GM13977 (cell line): Measurements from ENCODE around the gene MBTD1.
"Not testable (repeated sequence)": the region's sequence is repeated elsewhere in the genome, so short reads cannot be mapped to it uniquely, and the experiment has no call there.

Source experiments
- DNase-seq: peaks from one replicate; pipeline ENCODE4 v3.0.0; 2012; ENCODE audit warnings: low spot score
- in situ Hi-C: fragments of 300-500 bp; cut with MboI; formaldehyde crosslinking; loops from one replicate; pipeline ENCODE4 v1.12.0; 2022; ENCODE audit warnings: low sequenced_read_pairs, low pct_unique_long_range_greater_than_20kb, mixed read lengths, inconsistent platforms; ENCODE audit not compliant: unreplicated experiment
- TF ChIP-seq, protein P1 (sequence below): IDR thresholded peaks from 2 replicates; pipeline ENCODE4 v1.5.1; 2012; ENCODE audit warnings: mild to moderate bottlenecking, control low read depth; ENCODE audit not compliant: insufficient read depth; ENCODE audit errors: extremely low read depth, missing control alignments

MBTD1 gene

GRCh38 chr17:51259564-51260236 is at the start of gene MBTD1:
Gene MBTD1 (minus strand): TSS chr17:51260049. CDS start chr17:51225161, 34,888 bp downstream.
- TF ChIP-seq, protein P1, sequence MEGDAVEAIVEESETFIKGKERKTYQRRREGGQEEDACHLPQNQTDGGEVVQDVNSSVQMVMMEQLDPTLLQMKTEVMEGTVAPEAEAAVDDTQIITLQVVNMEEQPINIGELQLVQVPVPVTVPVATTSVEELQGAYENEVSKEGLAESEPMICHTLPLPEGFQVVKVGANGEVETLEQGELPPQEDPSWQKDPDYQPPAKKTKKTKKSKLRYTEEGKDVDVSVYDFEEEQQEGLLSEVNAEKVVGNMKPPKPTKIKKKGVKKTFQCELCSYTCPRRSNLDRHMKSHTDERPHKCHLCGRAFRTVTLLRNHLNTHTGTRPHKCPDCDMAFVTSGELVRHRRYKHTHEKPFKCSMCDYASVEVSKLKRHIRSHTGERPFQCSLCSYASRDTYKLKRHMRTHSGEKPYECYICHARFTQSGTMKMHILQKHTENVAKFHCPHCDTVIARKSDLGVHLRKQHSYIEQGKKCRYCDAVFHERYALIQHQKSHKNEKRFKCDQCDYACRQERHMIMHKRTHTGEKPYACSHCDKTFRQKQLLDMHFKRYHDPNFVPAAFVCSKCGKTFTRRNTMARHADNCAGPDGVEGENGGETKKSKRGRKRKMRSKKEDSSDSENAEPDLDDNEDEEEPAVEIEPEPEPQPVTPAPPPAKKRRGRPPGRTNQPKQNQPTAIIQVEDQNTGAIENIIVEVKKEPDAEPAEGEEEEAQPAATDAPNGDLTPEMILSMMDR, result no peak
- in situ Hi-C loops, result no loop called here
- peak; percentile 98 for DNase-seq

DNA sequence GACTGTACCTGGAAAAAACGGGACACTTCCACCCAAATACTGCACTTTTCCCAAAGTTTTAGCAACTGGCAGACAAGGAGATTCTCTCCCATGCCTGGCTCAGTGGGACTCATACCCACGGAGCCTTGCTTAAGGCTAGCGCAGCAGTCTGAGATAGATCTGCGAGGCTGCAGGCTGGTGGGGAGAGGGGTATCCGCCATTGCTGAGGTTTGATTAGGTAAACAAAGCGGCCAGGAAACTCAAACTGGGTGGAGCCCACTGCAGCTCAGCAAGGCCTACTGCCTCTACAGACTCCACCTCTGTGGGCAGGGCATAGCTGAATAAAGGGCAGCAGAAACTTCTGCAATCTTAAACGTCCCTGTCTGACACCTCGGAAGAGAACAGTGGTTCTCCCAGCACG is 45.3 kb upstream of the MBTD1 start:
- in situ Hi-C loops, result no loop called here
- DNase-seq, result no peak
- TF ChIP-seq, protein P1, result no peak

DNA sequence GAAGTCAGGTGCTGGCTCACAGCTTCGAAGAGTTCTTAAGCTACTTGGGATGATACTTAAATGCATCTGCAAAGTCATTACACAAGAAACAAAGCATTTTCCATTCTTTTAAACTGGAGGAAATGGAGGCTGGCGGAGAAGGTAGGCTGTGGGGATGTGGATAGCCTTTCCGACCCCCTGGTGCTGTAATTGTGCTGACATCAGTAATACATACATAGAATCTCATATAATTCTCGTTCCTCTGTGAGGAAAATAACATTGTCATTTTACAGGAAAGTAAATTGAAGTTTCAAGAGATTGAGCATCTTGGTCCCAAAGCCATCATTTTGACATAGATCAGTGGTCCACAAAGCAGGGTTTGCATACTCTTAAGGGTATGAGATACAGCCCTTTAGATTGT is 40.0 kb upstream of the MBTD1 start:
- in situ Hi-C loops, result no loop called here
- TF ChIP-seq, protein P1, result no peak
- no peak for DNase-seq

- in situ Hi-C loops, result no loop called here
- DNase-seq, result peak; percentile 26
Measured at GRCh38 chr17:51298508-51299371, 38.9 kb upstream of the MBTD1 start.

DNA sequence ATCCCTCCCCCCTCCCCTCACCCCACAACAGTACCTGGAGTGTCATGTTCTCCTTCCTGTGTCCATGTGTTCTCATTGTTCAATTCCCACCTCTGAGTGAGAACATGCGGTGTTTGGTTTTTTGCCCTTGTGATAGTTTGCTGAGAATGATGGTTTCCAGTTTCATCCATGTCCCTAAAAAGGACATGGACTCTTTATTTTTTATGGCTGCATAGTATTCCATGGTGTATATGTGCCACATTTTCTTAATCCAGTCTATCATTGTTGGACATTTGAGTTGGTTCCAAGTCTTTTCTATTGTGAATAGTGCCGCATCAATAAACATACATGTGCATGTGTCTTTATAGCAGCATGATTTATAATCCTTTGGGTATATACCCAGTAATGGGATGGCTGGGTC is 34.5 kb upstream of the MBTD1 start:
- DNase-seq, in situ Hi-C loops: not testable (repeated sequence)

More at GRCh38 chr17:51298508-51299371, 38.9 kb upstream of the MBTD1 start:
- TF ChIP-seq, protein P1, result peak; percentile 66

DNA sequence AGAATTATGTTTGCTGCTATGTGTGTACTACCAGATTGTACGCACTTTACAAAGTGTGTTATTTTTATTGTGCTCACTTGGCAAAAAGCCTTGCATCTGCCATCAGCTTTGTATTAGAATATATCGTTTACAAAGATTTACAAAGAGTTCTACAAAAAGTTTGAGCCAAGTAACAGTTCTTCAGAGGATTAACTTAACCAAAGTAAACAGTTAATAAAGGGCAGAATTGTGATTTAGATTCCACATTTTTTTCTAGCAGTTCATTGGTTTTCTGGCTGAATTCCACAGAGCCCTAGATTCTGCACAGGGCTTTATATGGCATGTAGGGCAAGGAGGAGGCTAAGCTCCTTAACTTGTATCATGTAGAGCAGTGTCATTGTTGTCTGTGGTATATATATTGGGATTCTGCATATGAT is 29.9 kb upstream of the MBTD1 start:
- in situ Hi-C loops, result no loop called here
- no peak for DNase-seq
- TF ChIP-seq, protein P1, result no peak

- no peak for DNase-seq
- in situ Hi-C loops, result no loop called here
- TF ChIP-seq, protein P1, result no peak
Measured at GRCh38 chr17:51287412-51287811, 27.6 kb upstream of the MBTD1 start.
